GM21381 (cell line): ENCODE data around the gene GRID1.
"Not testable (repeated sequence)": the region's sequence is repeated elsewhere in the genome, so short reads cannot be mapped to it uniquely, and the experiment has no call there.

Source experiments
- ATAC-seq: cut with Tn5 transposase; IDR thresholded peaks from one replicate; pipeline ENCODE4 v1.9.1; 2021; ENCODE audit warnings: mild to moderate bottlenecking, moderate library complexity; ENCODE audit not compliant: unreplicated experiment

The GRID1 gene

GRCh38 chr10:85699066-85699465 is 667.5 kb downstream of the GRID1 start:
- ATAC-seq = not testable (repeated sequence)

- ATAC-seq = no peak
These were observed 669.7 kb downstream of the GRID1 start for GRCh38 chr10:85696893-85697292.

- no peak for ATAC-seq
These were observed 684.0 kb downstream of the GRID1 start for GRCh38 chr10:85682621-85683020.

GRCh38 chr10:85679710-85680109 is 686.9 kb downstream of the GRID1 start:
- no peak for ATAC-seq

GRCh38 chr10:85679061-85679460 is 687.5 kb downstream of the GRID1 start:
- no peak for ATAC-seq

- no peak for ATAC-seq
These were observed 691.7 kb downstream of the GRID1 start for GRCh38 chr10:85674851-85675250.

- ATAC-seq = no peak
These were observed 693.3 kb downstream of the GRID1 start for GRCh38 chr10:85673270-85673669.

- ATAC-seq = no peak
These were observed 695.1 kb downstream of the GRID1 start for GRCh38 chr10:85671530-85671929.

GRCh38 chr10:85668522-85668921 is 698.1 kb downstream of the GRID1 start:
- ATAC-seq = no peak

- no peak for ATAC-seq
These were observed 698.9 kb downstream of the GRID1 start for GRCh38 chr10:85667638-85668233.

GRCh38 chr10:85666987-85667386 is 699.6 kb downstream of the GRID1 start:
- no peak for ATAC-seq

- peak; percentile 59 for ATAC-seq
These were observed 700.5 kb downstream of the GRID1 start for GRCh38 chr10:85666102-85666501.

GRCh38 chr10:85665681-85666080 is 700.9 kb downstream of the GRID1 start:
- no peak for ATAC-seq

- ATAC-seq = no peak
These were observed 701.5 kb downstream of the GRID1 start for GRCh38 chr10:85665078-85665477.

GRCh38 chr10:85661123-85661522 is 705.5 kb downstream of the GRID1 start:
- no peak for ATAC-seq

- no peak for ATAC-seq
These were observed 707.3 kb downstream of the GRID1 start for GRCh38 chr10:85659331-85659730.

GRCh38 chr10:85658518-85658917 is 708.1 kb downstream of the GRID1 start:
- ATAC-seq = no peak

- ATAC-seq = no peak
These were observed 709.0 kb downstream of the GRID1 start for GRCh38 chr10:85657476-85658113.

- ATAC-seq = no peak
These were observed 711.2 kb downstream of the GRID1 start for GRCh38 chr10:85655411-85655810.

- ATAC-seq = no peak
These were observed 715.1 kb downstream of the GRID1 start for GRCh38 chr10:85651497-85651882.

- ATAC-seq = no peak
These were observed 715.7 kb downstream of the GRID1 start for GRCh38 chr10:85650791-85651496.

- no peak for ATAC-seq
These were observed 717.1 kb downstream of the GRID1 start for GRCh38 chr10:85649461-85649860.
